ENCODE data around the gene KAT6B.

- TF ChIP-seq POLR2A (IDR thresholded peaks at IDR 0.05) (no peak), CTCF (IDR thresholded peaks at IDR 0.05) (no peak)
These were observed 53.6 kb downstream of the KAT6B start for GRCh38 chr10:74880041-74880440.
